Activated CD4-positive, alpha-beta T cell treated with anti-CD3 and anti-CD28 coated beads, Interleukin-2, amount 10 ng/mL, durations not matched to agents 7 days and 5 days (primary cell): ENCODE results near the gene RERE. TPM values are rescaled to one million over a fixed set of nuclear protein-coding genes. Genes with fewer than 3 reads are reported as not detected.

Source experiments
- CTCF ChIA-PET: fragments of 350-600 bp; sonication (Branson Sonifier 250); formaldehyde crosslinking; loops from one replicate; lab custom pipeline; 2021; ENCODE audit warnings: antibody characterized with exemption; lab: Charles Lee
- POLR2A ChIA-PET: fragments of 350-600 bp; sonication (Branson Sonifier 250); formaldehyde crosslinking; loops from one replicate; lab custom pipeline; 2021; ENCODE audit warnings: antibody characterized with exemption; lab: Charles Lee
- DNase-seq: peaks from one replicate; pipeline ENCODE4 v3.0.0-alpha.2; 2020
- H3K27ac Mint-ChIP-seq: one replicate; pipeline ENCODE4 v1.8.0; 2021; ENCODE audit warnings: mild to moderate bottlenecking, moderate library complexity, mixed read lengths
- H3K27me3 Mint-ChIP-seq: one replicate; pipeline ENCODE4 v1.8.0; 2021; ENCODE audit warnings: mixed read lengths
- H3K36me3 Mint-ChIP-seq: one replicate; pipeline ENCODE4 v1.8.0; 2021; ENCODE audit warnings: low read depth, mixed read lengths
- H3K4me1 Mint-ChIP-seq: one replicate; pipeline ENCODE4 v1.8.0; 2021; ENCODE audit warnings: mixed read lengths
- H3K4me3 Mint-ChIP-seq: one replicate; pipeline ENCODE4 v1.8.0; 2021; ENCODE audit warnings: mild to moderate bottlenecking, moderate library complexity, mixed read lengths
- H3K9me3 Mint-ChIP-seq: one replicate; pipeline ENCODE4 v1.8.0; 2021; ENCODE audit warnings: mixed read lengths
- total RNA-seq, 2 experiments: library from RNA; stranded (reverse); gene quantifications; one replicate each; pipeline ENCODE4 v1.2.3, GENCODE V29; 2021

The RERE gene
- total RNA-seq, 2 experiments from 2014 or later, result 68.5 to 68.7 TPM

GRCh38 chr1:8358241-8358896, 459.1 kb downstream of the RERE start:
- peaks cover 31% of the 10 kb centered on the region for H3K36me3 Mint-ChIP-seq
- H3K4me3 Mint-ChIP-seq, result no peak overlapping the region
- no peaks in the 10 kb centered on the region for H3K9me3 Mint-ChIP-seq
- peak overlapping the region; percentile 72 for H3K27ac Mint-ChIP-seq
- no peak for DNase-seq
- H3K27me3 Mint-ChIP-seq, result no peaks in the 10 kb centered on the region
- no peaks in the 10 kb centered on the region for H3K4me1 Mint-ChIP-seq
- ChIA-PET CTCF (interaction anchor here (0.6 to 1.6 kb wide), 4 partner anchors 9 to 88 kb away, joined by 3 to 5 read pairs (median 4); no protein-coding TSS in a partner anchor), POLR2A (no interaction called here)

DNA sequence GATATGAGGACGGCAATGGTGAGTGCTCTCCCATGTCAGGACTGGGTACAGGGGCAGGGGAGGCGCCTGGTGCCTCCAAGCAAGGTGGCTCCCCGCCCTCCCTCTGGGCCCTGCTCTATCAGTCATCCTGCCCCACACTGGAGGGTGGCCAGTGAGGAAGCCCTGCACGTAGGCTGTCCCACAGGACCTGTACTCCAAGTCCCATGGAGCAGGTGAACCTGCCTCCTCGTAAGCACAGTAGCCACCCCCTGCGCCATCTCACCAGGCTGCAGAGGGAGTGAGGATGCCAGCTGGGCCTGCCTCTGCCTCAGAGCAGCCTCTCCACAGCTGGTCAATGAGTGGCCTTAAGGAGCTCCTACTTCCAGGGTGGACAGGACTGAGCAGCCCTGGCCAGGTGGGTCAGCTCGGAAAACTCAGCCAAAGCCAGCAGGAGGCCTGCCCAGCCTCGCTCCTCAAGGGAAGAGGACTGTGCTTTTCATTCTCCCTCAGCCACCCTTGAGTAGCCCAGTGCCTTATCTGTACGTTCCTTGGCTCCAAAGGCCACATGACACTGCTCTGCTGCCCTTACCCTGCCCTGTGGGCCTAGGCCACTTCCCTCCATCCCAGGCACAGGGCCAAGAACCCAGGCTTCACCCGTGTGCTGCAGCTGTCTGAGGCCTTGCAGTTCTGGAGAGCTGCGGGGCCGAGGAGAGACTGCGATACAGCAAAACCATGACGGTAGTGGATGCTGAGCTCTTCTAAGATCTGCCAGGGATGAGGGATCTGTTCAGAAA, 459.9 kb downstream of the RERE start:
- Mint-ChIP-seq H3K4me3 (no peak overlapping the region), H3K9me3 (no peaks in the 10 kb centered on the region), H3K27ac (no peak overlapping the region), H3K36me3 (peaks cover 29% of the 10 kb centered on the region), H3K4me1 (no peaks in the 10 kb centered on the region), H3K27me3 (no peaks in the 10 kb centered on the region)
- POLR2A ChIA-PET, result no interaction called here
- CTCF ChIA-PET, result interaction anchor here (0.6 to 1.4 kb wide), 2 partner anchors 13 to 89 kb away, joined by 4 to 5 read pairs; no protein-coding TSS in a partner anchor
- DNase-seq, result no peak

DNA sequence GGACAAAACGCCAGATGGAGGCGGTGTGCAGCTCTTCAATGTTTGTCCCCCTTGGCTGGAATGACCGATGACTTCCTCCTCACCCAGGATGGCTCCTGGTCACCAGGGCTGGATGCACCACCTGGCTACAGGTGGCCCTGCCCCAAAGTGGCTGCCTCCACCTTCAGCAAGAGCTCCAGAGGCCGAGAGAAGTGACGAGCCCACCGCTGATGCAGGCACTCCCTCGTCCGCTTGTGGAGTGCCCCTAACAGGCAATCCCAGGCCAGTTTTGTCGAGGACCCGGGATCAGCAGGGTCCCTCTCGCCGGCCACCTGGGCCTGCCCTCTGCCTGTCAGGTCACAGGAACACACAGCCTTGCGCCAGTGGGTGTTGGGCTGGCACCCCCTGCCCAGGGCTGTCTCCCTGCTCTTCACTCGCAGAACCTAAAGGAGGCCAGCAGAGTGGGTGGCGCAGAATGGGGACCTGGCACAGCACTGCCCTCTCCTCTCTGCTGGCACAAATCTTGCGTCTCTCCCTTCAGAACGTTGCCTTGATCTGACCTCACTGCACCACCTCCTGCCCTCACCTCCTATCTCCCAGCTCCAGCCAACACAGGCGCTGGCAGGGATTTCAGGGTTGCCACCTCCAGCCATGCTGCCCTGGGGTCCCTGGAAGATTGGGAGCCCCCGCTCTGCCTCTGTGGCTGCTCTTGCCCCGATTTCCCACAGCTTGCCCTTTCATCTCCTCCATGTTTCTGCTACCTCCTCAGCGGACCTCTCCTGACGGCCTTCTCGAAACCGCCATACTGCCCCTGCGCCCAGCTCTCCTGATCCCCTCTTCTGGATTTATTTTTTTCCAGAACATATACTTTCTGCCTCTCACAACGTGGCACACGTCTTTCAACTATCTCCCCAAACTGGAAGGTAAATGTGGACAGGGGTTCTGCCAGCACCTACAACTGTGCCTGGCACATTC, 460.9 kb downstream of the RERE start:
- Mint-ChIP-seq H3K4me3 (no peak overlapping the region), H3K36me3 (peaks cover 26% of the 10 kb centered on the region)

DNA sequence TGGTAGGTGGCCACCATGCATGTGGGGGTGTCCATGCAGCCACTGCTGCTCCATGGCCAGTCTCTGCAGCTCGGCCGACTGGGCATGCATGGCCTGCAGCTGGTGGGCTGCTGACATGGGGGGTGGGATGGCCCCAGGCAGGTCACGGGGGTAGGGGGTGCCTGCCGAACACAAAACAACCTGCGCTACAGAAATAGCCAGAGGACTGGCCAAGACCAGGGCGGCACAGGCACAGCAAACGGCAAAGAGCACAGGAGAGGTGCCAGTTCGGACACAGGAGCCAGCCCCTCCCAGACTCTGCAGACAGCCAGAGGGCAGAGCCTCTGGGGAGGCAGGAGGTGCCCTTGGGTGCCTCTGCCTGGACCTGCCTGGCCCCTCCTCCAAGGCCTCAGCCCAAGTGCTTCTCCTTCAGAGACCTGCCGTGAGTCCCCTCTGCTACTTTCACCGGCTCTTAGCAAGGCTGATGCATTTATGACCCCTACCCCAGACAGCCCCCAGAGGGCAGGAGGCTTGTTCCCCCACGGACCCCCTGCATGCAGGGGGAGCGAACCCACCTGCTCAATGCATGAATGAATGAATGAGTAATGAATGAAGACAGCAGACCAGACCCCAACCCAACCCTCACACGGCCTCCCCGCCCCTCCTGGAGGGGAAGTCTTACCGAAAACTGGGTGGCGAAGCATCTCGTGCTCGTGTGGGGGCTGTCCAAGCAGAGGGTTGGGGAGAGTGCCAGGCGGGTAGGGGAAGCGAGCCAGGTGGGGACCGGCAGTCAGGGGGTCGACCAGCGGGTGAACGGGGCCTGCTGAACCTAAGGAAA, 461.8 kb downstream of the RERE start:
- ChIA-PET POLR2A (no interaction called here), CTCF (no interaction called here)
- H3K27ac Mint-ChIP-seq, result no peak overlapping the region
- peaks cover 26% of the 10 kb centered on the region for H3K36me3 Mint-ChIP-seq
- H3K9me3 Mint-ChIP-seq, result no peaks in the 10 kb centered on the region
- no peak for DNase-seq
- no peaks in the 10 kb centered on the region for H3K4me1 Mint-ChIP-seq
- H3K4me3 Mint-ChIP-seq, result no peak overlapping the region
- no peaks in the 10 kb centered on the region for H3K27me3 Mint-ChIP-seq

More for the DNA sequence above, 460.9 kb downstream of the RERE start:
- Mint-ChIP-seq H3K27me3 (no peaks in the 10 kb centered on the region), H3K27ac (no peak overlapping the region), H3K9me3 (no peaks in the 10 kb centered on the region), H3K4me1 (no peaks in the 10 kb centered on the region)
- CTCF ChIA-PET, result interaction anchor here (0.6 kb wide), 1 partner anchor 12 kb away, joined by 3 read pairs; no protein-coding TSS in a partner anchor
- POLR2A ChIA-PET, result no interaction called here
- no peak for DNase-seq

DNA sequence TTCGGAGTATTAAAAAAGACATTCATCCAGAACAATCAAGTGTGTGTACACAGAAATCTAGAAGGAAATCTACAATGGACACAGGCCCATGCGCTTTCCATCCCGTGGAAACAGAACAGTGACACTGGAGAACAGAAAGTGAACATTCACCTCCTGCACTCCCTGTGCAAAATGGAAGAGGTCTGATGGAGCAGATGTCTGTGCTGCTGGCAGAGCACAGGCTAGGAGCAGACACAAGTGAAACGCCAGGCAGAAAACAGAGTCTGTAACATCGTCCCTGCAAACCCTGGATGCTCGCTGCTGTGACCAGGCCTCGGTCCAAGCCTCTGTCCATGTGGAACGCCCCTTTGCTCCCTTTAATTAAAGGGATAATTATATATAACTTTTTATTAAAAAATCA, 463.4 kb downstream of the RERE start:
- Mint-ChIP-seq H3K9me3 (no peaks in the 10 kb centered on the region), H3K27ac (no peak overlapping the region), H3K4me3 (no peak overlapping the region), H3K4me1 (no peaks in the 10 kb centered on the region), H3K27me3 (no peaks in the 10 kb centered on the region), H3K36me3 (peaks cover 24% of the 10 kb centered on the region)
- CTCF ChIA-PET, result no interaction called here
- POLR2A ChIA-PET, result no interaction called here
- DNase-seq, result no peak

DNA sequence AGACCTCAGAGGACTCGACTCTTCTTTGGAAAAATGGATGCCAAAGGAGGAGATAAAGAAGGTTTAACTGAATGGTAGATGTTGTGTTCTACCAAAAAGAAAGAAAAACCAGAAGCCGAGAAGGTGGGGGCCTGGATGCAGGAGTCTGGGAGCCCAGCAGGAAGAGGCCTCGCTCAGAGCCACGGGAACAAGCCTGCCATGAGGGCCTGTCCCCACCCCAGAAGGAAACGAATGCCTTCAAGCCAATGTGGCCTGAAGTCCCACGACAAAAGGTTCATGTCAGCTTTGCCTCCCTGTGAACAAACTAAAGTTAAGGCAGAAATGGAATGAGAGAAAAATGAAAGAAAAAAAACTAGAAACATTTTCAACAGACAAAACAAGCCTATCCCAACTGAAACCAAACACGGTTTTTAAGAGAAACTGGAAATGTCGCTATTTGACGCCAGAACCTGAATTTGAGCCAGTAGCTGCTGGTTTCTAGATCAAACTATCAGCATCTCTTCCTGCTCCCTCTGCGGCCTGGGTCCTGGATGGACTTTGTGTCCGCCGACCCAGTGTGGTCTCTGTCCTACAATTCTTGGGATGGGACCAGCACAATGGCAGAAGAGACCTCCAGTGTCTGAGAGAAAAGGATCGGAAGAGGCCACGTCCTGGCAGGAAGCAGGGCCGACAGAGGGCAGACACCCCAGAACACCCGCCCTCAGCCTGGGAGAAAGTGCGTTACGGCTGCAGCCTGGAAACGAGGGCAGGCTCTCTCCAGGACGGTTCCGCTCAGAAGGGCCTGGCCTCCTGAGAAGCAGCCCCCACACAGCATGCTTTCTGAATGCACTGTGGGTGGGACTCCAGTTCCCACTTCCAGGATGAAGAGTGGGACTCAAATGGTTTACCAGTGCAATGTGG, 464.3 kb downstream of the RERE start:
- no peak overlapping the region for H3K27ac Mint-ChIP-seq
- POLR2A ChIA-PET, result no interaction called here
- no peaks in the 10 kb centered on the region for H3K9me3 Mint-ChIP-seq
- no peak for DNase-seq
- H3K27me3 Mint-ChIP-seq, result no peaks in the 10 kb centered on the region
- CTCF ChIA-PET, result no interaction called here
- H3K4me1 Mint-ChIP-seq, result peaks cover 2% of the 10 kb centered on the region
- H3K36me3 Mint-ChIP-seq, result peaks cover 19% of the 10 kb centered on the region
- no peak overlapping the region for H3K4me3 Mint-ChIP-seq

- ChIA-PET CTCF (no interaction called here), POLR2A (no interaction called here)
- Mint-ChIP-seq H3K4me1 (peaks cover 2% of the 10 kb centered on the region), H3K4me3 (no peak overlapping the region), H3K9me3 (no peaks in the 10 kb centered on the region), H3K27ac (no peak overlapping the region), H3K27me3 (no peaks in the 10 kb centered on the region), H3K36me3 (peaks cover 14% of the 10 kb centered on the region)
- no peak for DNase-seq
Measured at GRCh38 chr1:8352471-8352845, 465.0 kb downstream of the RERE start.

DNA sequence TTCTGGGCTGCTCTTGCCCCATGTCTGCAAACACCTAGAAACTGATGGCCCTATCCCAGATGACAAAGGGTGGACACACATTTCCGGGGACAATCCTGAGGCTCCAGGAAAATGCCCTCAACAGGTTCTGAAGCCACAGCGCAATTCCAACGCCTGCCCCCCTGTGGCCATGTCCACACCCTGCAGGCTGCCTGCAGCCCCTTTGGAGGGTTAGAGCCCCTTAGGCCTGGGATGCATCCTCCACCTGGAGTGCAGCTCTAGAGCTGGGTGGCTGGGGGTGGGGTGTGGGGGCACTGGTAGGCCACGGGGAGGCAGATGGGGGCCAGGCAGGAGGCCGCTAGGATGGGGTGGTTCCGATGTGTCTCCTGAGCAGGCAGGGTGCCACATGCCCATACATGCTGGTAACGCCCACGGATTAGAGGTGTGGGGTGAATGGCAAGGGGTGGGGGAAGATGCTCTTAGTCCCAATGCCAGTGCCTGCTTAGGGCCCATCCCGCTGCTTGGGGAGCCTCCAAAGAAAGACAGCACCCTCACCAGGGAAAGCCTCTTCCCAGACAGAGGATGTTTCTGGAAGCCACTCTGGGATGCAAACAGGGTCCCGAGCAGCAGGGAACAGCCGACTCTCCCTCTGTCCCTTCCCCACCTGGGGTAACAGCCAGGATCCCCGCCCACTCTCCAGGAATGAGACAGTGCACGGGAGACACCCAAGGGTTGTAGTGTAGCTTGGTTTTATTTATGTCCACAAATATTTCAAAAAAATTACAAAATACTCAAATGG, 465.6 kb downstream of the RERE start:
- ChIA-PET POLR2A (interaction anchor here (0.6 kb wide), 1 partner anchor 795 kb away, joined by 5 read pairs; no protein-coding TSS in a partner anchor), CTCF (interaction anchor here (0.6 to 1.0 kb wide), 2 partner anchors 122 to 625 kb away, joined by 3 to 5 read pairs; no protein-coding TSS in a partner anchor)
- no peak overlapping the region for H3K27ac Mint-ChIP-seq

DNA sequence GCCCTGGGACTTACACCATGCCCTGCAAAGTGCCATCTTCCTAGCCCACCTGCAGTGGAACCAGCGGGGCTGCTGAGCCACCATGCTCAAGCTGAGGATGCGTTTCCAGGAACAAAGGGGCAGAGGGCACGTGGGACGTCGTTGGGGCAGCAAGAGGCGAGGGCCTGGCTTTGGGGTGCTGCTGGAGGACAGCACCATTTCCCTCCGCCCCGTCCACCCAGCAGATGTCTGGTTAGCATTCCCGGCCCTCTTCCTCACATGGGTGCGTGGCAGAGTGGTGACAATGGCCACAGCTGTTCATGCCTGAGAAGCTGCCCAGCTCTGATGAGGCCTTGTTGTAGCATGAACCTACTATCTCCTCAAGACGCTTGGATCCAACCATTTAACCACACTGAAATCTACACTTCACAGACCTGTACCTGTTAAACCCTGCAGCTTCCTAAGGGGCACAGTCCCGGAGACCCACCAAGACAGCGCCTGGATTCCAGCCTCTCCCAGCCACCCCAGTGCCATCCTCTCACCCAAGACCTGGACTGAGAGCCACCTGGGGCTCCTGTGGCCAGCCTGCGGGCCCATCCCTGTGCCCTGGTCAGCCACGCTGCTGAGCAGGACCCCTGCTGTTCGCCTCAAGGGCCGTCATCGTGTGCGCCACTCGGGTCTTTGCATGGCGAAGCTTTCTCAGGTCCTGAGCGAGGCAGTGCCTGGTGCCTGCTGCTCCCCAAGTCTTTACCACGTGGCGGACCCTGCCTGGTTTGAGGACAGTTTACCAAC, 466.3 kb downstream of the RERE start:
- ChIA-PET POLR2A (interaction anchor here (0.6 kb wide), 1 partner anchor 796 kb away, joined by 5 read pairs; no protein-coding TSS in a partner anchor), CTCF (interaction anchor here (0.6 to 2.9 kb wide), 6 partner anchors 37 to 624 kb away, joined by 3 to 10 read pairs (median 4); no protein-coding TSS in a partner anchor)
- Mint-ChIP-seq H3K27me3 (no peaks in the 10 kb centered on the region), H3K4me3 (no peak overlapping the region), H3K27ac (peak overlapping the region; percentile 17), H3K9me3 (no peaks in the 10 kb centered on the region), H3K4me1 (peaks cover 2% of the 10 kb centered on the region), H3K36me3 (peaks cover 8% of the 10 kb centered on the region)
- DNase-seq, result no peak

More for the DNA sequence above, 465.6 kb downstream of the RERE start:
- Mint-ChIP-seq H3K36me3 (peaks cover 12% of the 10 kb centered on the region), H3K4me3 (no peak overlapping the region), H3K4me1 (peaks cover 2% of the 10 kb centered on the region), H3K27me3 (no peaks in the 10 kb centered on the region), H3K9me3 (no peaks in the 10 kb centered on the region)
- DNase-seq, result no peak

- CTCF ChIA-PET, result interaction anchor here (0.5 to 2.9 kb wide), 10 partner anchors 9 to 374 kb away, joined by 3 to 10 read pairs (median 4); no protein-coding TSS in a partner anchor
- Mint-ChIP-seq H3K9me3 (no peaks in the 10 kb centered on the region), H3K27me3 (no peaks in the 10 kb centered on the region), H3K36me3 (peaks cover 6% of the 10 kb centered on the region), H3K27ac (no peak overlapping the region), H3K4me3 (no peak overlapping the region), H3K4me1 (peaks cover 2% of the 10 kb centered on the region)
- POLR2A ChIA-PET, result interaction anchor here (0.6 kb wide), 1 partner anchor 380 kb away, joined by 4 read pairs; no protein-coding TSS in a partner anchor
- DNase-seq, result no peak
Measured at GRCh38 chr1:8349961-8350360, 467.5 kb downstream of the RERE start.
